Measurements from ENCODE around the gene MYCN. TPM values are rescaled to one million over a fixed set of nuclear protein-coding genes. Genes with fewer than 3 reads are reported as not detected.

Gene MYCN
- total RNA-seq, 1 experiment from 2014 or later, result not detected

DNA sequence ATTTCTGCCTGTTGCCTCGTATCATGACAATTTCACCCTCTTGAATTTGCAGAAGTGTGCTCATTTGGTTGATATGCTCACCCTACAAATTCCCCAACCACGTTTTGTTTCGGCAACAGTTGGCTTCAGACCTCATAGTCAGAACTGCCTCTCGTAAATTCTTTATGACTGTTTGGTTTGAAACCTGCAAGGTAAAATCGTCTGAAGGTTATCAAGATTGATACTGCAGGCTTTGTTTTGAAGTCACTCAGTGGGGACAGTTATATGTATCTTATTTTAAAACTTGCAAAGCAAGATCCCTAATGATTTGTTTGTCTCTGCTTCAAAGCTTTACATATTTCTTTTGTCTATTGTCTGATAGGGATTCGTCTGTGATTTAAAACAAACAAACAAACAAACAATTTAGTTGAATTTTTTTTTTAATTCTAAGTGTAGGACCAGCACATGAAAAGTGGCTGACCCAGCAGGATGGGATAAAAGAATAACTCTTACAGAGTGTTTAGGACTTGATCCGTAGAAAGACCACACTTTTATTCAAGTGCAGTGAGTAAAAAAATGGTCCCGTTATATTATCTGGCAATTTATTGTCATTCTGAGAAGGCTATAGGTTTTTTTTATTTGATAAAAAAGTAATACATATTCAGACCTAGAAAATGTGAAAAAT lies 45.7 kb upstream of the MYCN start:
- DNase-seq (no peak), ATAC-seq (no peak)
- Histone ChIP-seq H3F3A (ENCODE audit: low read length, unreplicated experiment) (no peaks in the 10 kb centered on the region), H3K4me3 (ENCODE audit: low read length) (no peak overlapping the region), H4K20me1 (ENCODE audit: low read length) (no peaks in the 10 kb centered on the region), H3K9me3 (ENCODE audit: low read length) (no peaks in the 10 kb centered on the region), H3K79me2 (ENCODE audit: low read length) (no peaks in the 10 kb centered on the region), H2AFZ (ENCODE audit: low read length) (no peak overlapping the region), H3K9ac (ENCODE audit: low read length) (no peak overlapping the region), H3K9me2 (replicated peaks; ENCODE audit: low read length) (no peaks in the 10 kb centered on the region), H3K4me2 (ENCODE audit: low read length) (no peak overlapping the region), H3K4me1 (ENCODE audit: insufficient read depth, low read length) (no peaks in the 10 kb centered on the region), H3K36me3 (ENCODE audit: low read depth, low read length) (no peaks in the 10 kb centered on the region), H3K27me3 (ENCODE audit: low read length) (peaks cover 36% of the 10 kb centered on the region), H3K27ac (ENCODE audit: low read length) (no peak overlapping the region)
- BruUV-seq (replicated peaks), result no TSS peak
- intact Hi-C loops (cut with micrococcal nuclease), result no loop called here
- POLR2A ChIA-PET (ENCODE audit: unreplicated experiment), result no interaction called here
- TF ChIP-seq EZH2 (IDR thresholded peaks at IDR 0.05; ENCODE audit: low read length, unreplicated experiment) (no peak), EZH2phosphoT487 (IDR thresholded peaks at IDR 0.05; ENCODE audit: borderline replicate concordance, low read length) (no peak)
- TF ChIP-seq, protein P1, sequence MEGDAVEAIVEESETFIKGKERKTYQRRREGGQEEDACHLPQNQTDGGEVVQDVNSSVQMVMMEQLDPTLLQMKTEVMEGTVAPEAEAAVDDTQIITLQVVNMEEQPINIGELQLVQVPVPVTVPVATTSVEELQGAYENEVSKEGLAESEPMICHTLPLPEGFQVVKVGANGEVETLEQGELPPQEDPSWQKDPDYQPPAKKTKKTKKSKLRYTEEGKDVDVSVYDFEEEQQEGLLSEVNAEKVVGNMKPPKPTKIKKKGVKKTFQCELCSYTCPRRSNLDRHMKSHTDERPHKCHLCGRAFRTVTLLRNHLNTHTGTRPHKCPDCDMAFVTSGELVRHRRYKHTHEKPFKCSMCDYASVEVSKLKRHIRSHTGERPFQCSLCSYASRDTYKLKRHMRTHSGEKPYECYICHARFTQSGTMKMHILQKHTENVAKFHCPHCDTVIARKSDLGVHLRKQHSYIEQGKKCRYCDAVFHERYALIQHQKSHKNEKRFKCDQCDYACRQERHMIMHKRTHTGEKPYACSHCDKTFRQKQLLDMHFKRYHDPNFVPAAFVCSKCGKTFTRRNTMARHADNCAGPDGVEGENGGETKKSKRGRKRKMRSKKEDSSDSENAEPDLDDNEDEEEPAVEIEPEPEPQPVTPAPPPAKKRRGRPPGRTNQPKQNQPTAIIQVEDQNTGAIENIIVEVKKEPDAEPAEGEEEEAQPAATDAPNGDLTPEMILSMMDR (conservative IDR thresholded peaks at IDR 0.05; ENCODE audit: low read depth, low read length), result no peak
- CTCF ChIA-PET, result no interaction called here

DNA sequence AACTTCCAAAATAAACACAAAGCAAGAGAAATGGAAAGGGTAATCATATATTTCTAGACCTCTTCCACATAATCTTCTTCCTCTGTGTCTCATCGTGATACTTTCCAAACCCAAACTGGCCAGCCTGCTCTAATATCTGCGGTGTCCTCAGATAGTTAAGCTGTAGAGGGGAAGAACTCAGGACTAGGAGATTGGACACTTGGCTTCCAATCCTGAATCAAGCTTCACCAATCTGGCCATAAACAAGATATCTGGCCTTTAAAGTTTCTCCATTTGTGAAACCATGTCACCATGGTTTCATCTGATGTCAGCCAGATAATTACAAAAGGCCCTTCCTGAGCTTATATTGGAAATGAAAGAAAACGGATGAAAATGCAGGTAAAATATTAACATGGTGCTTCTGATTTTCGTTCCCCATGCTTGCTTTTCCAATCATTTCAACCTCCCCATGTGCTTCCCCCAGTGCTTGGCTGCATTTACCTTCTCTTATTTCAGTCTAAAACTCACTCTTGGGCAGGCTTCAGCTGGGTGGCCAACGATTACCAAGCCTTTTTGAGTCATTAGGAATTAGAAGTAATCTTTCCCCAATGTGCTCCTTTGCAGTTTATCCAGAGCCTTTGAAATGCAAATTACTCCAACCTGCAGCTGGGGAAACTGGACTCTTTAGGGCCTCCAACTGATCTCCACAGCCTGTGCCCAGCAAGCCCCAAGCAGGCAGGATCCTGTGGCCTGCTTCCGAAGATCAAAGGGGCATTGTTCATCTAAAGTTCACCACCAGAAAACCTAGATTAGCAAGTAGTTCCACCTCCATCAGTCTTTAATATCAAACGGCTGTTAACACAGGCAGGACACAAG lies 44.5 kb upstream of the MYCN start:
- no peak for ATAC-seq
- Histone ChIP-seq H3K4me3 (ENCODE audit: low read length) (no peak overlapping the region), H3K27ac (ENCODE audit: low read length) (no peak overlapping the region), H3K36me3 (ENCODE audit: low read depth, low read length) (no peaks in the 10 kb centered on the region), H3K9ac (ENCODE audit: low read length) (no peak overlapping the region), H3K4me2 (ENCODE audit: low read length) (no peak overlapping the region), H3K4me1 (ENCODE audit: insufficient read depth, low read length) (no peaks in the 10 kb centered on the region), H4K20me1 (ENCODE audit: low read length) (no peaks in the 10 kb centered on the region), H3K9me3 (ENCODE audit: low read length) (no peaks in the 10 kb centered on the region), H3K27me3 (ENCODE audit: low read length) (peaks cover 24% of the 10 kb centered on the region), H2AFZ (ENCODE audit: low read length) (no peak overlapping the region), H3K9me2 (replicated peaks; ENCODE audit: low read length) (no peaks in the 10 kb centered on the region), H3F3A (ENCODE audit: low read length, unreplicated experiment) (no peaks in the 10 kb centered on the region), H3K79me2 (ENCODE audit: low read length) (no peaks in the 10 kb centered on the region)
- BruUV-seq (replicated peaks), result no TSS peak
- no peak for DNase-seq
- no peak for TF ChIP-seq EZH2phosphoT487 (IDR thresholded peaks at IDR 0.05; ENCODE audit: borderline replicate concordance, low read length)
- TF ChIP-seq EZH2 (IDR thresholded peaks at IDR 0.05; ENCODE audit: low read length, unreplicated experiment), result no peak
- TF ChIP-seq, protein P1 (conservative IDR thresholded peaks at IDR 0.05; ENCODE audit: low read depth, low read length), result no peak
- intact Hi-C loops (cut with micrococcal nuclease), result no loop called here
- POLR2A ChIA-PET (ENCODE audit: unreplicated experiment), result no interaction called here
- CTCF ChIA-PET, result no interaction called here

DNA sequence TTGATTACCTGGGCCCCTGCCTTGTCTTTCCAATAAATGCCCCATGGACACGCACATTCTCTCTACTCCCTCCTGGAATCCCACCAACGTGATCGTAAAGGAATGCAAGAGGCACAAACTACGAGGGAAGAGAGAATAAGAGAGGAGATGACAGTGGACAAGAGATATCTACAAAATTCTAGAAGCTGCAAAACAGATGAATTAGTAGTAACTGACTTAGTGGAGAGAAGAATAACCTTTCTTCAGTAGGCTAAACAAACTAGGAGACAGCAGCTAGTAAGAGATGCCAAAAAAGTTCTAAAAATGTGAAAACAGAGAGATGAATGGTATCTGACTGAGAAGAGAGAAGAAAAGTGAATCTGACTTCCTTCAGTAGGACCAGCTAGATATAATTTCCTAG lies 43.5 kb upstream of the MYCN start:
- Histone ChIP-seq H3K9me2 (replicated peaks; ENCODE audit: low read length) (no peaks in the 10 kb centered on the region), H4K20me1 (ENCODE audit: low read length) (no peaks in the 10 kb centered on the region), H3K27me3 (ENCODE audit: low read length) (peaks cover 16% of the 10 kb centered on the region), H3K4me1 (ENCODE audit: insufficient read depth, low read length) (no peaks in the 10 kb centered on the region), H3K4me3 (ENCODE audit: low read length) (no peak overlapping the region), H3K4me2 (ENCODE audit: low read length) (no peak overlapping the region), H3F3A (ENCODE audit: low read length, unreplicated experiment) (no peaks in the 10 kb centered on the region), H3K9ac (ENCODE audit: low read length) (no peak overlapping the region), H3K36me3 (ENCODE audit: low read depth, low read length) (no peaks in the 10 kb centered on the region), H2AFZ (ENCODE audit: low read length) (no peak overlapping the region), H3K27ac (ENCODE audit: low read length) (no peak overlapping the region), H3K79me2 (ENCODE audit: low read length) (no peaks in the 10 kb centered on the region), H3K9me3 (ENCODE audit: low read length) (no peaks in the 10 kb centered on the region)
- intact Hi-C loops (cut with micrococcal nuclease), result no loop called here
- no TSS peak for BruUV-seq (replicated peaks)
- ATAC-seq (no peak), DNase-seq (no peak)
- CTCF ChIA-PET, result no interaction called here
- TF ChIP-seq EZH2 (IDR thresholded peaks at IDR 0.05; ENCODE audit: low read length, unreplicated experiment), result no peak
- POLR2A ChIA-PET (ENCODE audit: unreplicated experiment), result no interaction called here

Measured in PC-3 (cell line).